ENCODE measurements around the gene RRP1B. TPM values are rescaled to one million over a fixed set of nuclear protein-coding genes. Genes with fewer than 3 reads are reported as not detected.

Gene RRP1B
- total and polyA plus RNA-seq, 9 of the 15 experiments (the other 6 are each of a cell fraction or from before 2014, with no cell fraction given) = 6.8 to 66.6 (median 41.9) TPM

- TF ChIP-seq ZFP36 (IDR thresholded peaks at IDR 0.05; ENCODE audit: low read depth, low read length, partially characterized antibody) (peak; percentile 42), FOSL1 (tag; conservative IDR thresholded peaks at IDR 0.05) (no peak), SMC3 (conservative IDR thresholded peaks at IDR 0.05; ENCODE audit: insufficient read depth, low read depth, low read length) (peak; percentile 99), ZNF133 (CRISPR knock-in tag; IDR thresholded peaks at IDR 0.05) (no peak), THAP7 (CRISPR knock-in tag; IDR thresholded peaks at IDR 0.05) (no peak), MEIS2 (IDR thresholded peaks at IDR 0.05; ENCODE audit: partially characterized antibody) (peak; percentile 85), POLR2A (conservative IDR thresholded peaks at IDR 0.05) (no peak), CHCHD3 (CRISPR knock-in tag; IDR thresholded peaks at IDR 0.05) (no peak), POLR2B (IDR thresholded peaks at IDR 0.05; ENCODE audit: low read depth, partially characterized antibody) (no peak), WHSC1 (IDR thresholded peaks at IDR 0.05; ENCODE audit: low read length) (no peak), MCM7 (IDR thresholded peaks at IDR 0.05) (no peak), ZNF431 (CRISPR knock-in tag; IDR thresholded peaks at IDR 0.05) (no peak), ZNF584 (CRISPR knock-in tag; IDR thresholded peaks at IDR 0.05; ENCODE audit: low read depth) (no peak), GMEB1 (CRISPR knock-in tag; IDR thresholded peaks at IDR 0.05) (no peak), ZMIZ1 (IDR thresholded peaks at IDR 0.05; ENCODE audit: low read depth in 2 of 2, low read length in 2 of 2) (peak in 1 of 2 experiments; percentile 50; a peak in 1 of 4 replicates), ZC3H11A (IDR thresholded peaks at IDR 0.05; ENCODE audit: low read depth, low read length) (no peak), SETDB1 (IDR thresholded peaks at IDR 0.05; ENCODE audit: low read length) (peak; percentile 48), ZBTB9 (CRISPR knock-in tag; IDR thresholded peaks at IDR 0.05) (no peak), MBD1 (CRISPR knock-in tag; IDR thresholded peaks at IDR 0.05) (no peak), SP1 (CRISPR knock-in tag; IDR thresholded peaks at IDR 0.05) (peak; percentile 81), SRSF1 (IDR thresholded peaks at IDR 0.05; ENCODE audit: low read depth, low read length) (no peak)
Observed at GRCh38 chr21:43646550-43647260, 12.7 kb upstream of the RRP1B start (continued).

Measured in K562 (cell line).